Gastrocnemius medialis (tissue), 4 donors: Measurements from ENCODE around the gene ADGRG4.

Source experiments
- POLR2A ChIP-seq, 2 donors: fragments of 450-650 bp; IDR thresholded peaks; one replicate each; pipeline ENCODE4 v1.6.1; 2017; ENCODE audit warnings: antibody characterized with exemption in 2 of 2, mild to moderate bottlenecking in 2 of 2, moderate library complexity in 2 of 2
- TF ChIP-seq, protein P1 (sequence below), 5 experiments: fragments of 450-650 bp in 3 of 5; fragments of 200-600 bp in 2 of 5; sonication (generic) in 2 of 5; IDR thresholded peaks in 4 of 5; conservative IDR thresholded peaks in 1 of 5; 1 replicate in 4 of 5; 2 replicates in 1 of 5; pipeline ENCODE4 v1.5.1; 2016 to 2019; ENCODE audit warnings: antibody characterized with exemption in 5 of 5, mild to moderate bottlenecking in 3 of 5, moderate library complexity in 3 of 5

DNA sequence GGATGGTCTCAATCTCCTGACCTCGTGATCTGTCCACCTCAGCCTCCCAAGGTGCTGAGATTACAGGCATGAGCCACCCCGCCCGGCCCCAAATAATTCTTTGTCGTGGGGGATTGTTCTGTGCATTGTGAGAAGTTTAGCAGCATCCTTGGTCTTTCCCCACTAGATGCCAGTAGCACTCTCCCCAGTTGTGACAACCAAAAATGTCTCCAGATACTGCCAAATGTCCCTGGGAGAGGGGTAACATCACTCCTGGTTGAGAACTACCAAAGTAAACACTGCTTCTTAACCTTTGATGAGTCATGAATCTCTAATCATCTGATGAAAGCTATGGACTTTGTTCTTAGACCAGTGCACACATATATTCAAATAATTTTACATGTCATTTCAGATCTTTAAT, 96.2 kb downstream of the ADGRG4 start:
- TF ChIP-seq, protein P1, sequence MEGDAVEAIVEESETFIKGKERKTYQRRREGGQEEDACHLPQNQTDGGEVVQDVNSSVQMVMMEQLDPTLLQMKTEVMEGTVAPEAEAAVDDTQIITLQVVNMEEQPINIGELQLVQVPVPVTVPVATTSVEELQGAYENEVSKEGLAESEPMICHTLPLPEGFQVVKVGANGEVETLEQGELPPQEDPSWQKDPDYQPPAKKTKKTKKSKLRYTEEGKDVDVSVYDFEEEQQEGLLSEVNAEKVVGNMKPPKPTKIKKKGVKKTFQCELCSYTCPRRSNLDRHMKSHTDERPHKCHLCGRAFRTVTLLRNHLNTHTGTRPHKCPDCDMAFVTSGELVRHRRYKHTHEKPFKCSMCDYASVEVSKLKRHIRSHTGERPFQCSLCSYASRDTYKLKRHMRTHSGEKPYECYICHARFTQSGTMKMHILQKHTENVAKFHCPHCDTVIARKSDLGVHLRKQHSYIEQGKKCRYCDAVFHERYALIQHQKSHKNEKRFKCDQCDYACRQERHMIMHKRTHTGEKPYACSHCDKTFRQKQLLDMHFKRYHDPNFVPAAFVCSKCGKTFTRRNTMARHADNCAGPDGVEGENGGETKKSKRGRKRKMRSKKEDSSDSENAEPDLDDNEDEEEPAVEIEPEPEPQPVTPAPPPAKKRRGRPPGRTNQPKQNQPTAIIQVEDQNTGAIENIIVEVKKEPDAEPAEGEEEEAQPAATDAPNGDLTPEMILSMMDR (IDR thresholded peaks at IDR 0.05 in 4 of 5, conservative IDR thresholded peaks at IDR 0.05 in 1 of 5), result no peak
- TF ChIP-seq POLR2A (IDR thresholded peaks at IDR 0.05), result no peak
